Measurements from ENCODE around the gene IL17F.

DNA sequence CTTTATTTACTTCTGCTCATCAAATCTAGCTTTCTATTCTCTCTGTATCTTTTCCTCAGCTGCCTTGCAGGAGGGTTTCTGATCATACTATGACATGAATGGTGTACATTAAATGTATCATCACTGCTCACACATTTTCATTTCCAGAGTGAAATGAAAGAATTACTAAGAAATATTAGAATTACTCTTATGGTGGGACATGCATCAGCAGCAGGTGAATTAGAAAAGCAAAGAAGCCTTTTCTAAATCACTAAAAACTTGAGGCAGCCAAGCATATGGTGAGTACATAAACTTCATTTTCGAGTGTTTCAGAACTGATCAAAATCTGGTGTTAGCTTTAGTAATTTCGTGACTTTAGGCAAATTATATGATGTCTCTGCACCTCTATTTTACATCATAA is 34.5 kb downstream of the IL17F start:
- no peak for TF ChIP-seq CTCF (IDR thresholded peaks at IDR 0.05; ENCODE audit: insufficient read depth, low read length, poor library complexity, severe bottlenecking)
- no peak for TF ChIP-seq EZH2phosphoT487 (conservative IDR thresholded peaks at IDR 0.05; ENCODE audit: low read length)

Data from SU-DHL-6 (cell line).